Activated T-helper 9 cell treated with anti-CD3 and anti-CD28 coated beads, Interleukin-2, amount 50 U/mL, for 16 hours (primary cell): ENCODE results near the gene TBRG4.

Experiments
- DNase-seq: peaks from one replicate; pipeline ENCODE4 v3.0.0-alpha.2; 2020; ENCODE audit warnings: low read depth

The TBRG4 gene

GRCh38 chr7:45143616-45144015, 32.1 kb upstream of the TBRG4 start:
- no peak for DNase-seq

DNA sequence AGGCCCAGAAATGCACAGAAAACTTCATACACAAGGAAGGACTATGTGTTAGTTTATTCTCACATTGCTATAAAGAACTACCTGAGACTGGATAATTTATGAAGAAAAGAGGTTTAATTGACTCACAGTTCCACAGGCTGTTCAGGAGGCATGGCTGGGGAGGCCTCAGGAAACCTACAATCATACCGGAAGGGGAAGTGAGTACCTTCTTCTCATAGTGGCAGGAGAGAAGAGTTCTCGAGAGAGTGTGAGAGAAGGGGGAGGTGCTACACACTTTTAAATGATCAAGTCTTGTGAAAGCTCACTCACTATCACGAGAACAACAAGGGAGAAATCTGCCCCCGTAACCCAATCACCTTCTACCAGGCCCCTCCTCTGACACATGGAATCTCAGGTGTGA, 29.3 kb upstream of the TBRG4 start:
- no peak for DNase-seq

DNA sequence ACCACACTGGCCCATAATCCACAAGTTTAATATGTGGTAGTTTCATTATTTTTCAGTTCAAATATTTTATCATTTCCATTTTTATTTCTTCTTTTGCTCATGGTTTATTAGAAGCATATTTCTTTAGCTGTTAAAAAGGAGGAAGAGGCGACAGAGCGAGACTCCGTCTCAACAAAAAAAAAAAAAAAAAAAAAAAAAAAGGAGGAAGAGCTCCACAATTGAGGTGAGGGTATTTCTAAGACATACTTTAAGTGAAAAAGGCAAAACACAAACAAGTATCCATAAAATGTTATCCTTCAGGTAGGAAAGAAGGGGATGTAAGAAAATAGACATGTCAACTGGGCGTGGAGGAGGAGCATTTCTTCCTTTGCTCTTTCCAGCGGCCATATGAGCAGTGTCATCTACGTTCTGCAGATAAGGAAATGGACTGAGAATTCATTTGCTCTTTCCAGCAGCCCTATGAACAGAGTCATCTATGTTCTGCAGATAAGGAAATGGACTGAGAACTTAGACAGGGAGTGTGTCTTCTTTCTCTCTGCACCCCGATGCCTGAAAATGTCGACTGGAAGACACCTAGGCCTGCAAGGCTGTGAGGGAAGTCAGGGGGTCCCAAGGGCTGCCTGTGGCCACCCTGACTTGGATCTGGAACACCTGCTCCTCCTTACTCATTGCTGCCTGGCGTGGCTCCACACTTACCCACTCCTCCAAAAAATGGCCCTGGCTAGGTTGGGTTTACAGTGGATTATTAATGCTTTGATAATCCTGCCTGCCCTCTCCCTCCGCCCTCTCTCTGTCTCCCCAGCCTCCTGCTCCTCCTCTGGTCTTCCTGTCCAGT, 27.2 kb upstream of the TBRG4 start:
- DNase-seq: no peak

- peak; percentile 41 for DNase-seq
Observed at GRCh38 chr7:45136106-45137060, 24.9 kb upstream of the TBRG4 start.

GRCh38 chr7:45133877-45134276, 22.4 kb upstream of the TBRG4 start:
- no peak for DNase-seq

- DNase-seq: no peak
Observed at GRCh38 chr7:45133352-45133751, 21.9 kb upstream of the TBRG4 start.

GRCh38 chr7:45132708-45133320, 21.3 kb upstream of the TBRG4 start:
- no peak for DNase-seq

GRCh38 chr7:45131891-45132290, 20.4 kb upstream of the TBRG4 start:
- no peak for DNase-seq

GRCh38 chr7:45130910-45131309, 19.4 kb upstream of the TBRG4 start:
- no peak for DNase-seq

- no peak for DNase-seq
Observed at GRCh38 chr7:45129906-45130305, 18.4 kb upstream of the TBRG4 start.

DNA sequence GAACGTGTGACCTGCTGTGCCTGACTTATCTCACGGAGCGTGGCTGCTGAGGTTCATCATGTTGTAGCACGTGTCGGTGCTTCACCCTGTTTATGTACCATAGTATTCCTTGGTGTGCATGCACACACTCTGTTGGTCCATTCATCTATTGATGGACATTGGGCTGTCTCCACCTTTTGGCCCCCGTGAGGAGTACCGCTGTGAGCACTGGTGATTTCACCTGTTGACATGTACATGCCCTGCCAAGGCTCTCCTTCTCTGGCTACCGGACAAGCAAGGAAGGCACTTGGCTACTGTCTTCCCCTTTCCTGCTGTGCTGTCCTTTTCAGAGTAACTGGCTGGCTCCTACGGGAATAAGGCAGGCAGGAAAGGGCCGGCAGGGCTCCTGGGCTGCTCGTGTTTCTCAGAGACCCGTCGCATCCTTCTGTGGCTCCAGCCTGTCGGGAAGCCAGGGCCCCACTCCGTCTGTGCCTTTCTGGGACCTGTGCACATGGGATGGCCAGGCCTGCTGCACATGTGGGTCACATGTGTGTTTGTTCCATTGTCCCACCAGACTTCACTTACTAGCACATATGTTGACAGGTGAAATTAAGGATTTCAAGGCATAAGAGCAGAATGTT, 17.8 kb upstream of the TBRG4 start:
- no peak for DNase-seq

DNA sequence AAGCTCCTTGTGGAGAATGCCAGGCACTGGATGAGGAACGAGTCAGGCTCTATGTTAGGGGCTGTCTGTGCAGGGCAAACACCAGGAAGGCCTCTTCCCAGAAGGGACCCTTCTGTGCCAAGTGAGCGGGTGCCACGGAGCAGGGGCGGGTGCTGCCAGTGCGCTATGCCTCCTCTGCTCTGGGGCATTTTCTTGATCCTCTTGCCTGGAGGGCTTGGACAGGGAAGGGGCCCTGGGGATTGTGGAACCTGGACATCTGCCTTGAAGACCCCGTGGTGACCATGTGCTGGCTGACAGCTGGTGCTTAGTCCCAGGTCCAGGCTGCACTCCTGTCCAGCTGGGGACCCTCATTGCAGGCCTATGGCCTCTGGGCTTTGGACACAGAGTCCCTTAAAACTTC, 15.4 kb upstream of the TBRG4 start:
- no peak for DNase-seq

- no peak for DNase-seq
Observed at GRCh38 chr7:45126201-45126600, 14.7 kb upstream of the TBRG4 start.

GRCh38 chr7:45125193-45125904, 13.9 kb upstream of the TBRG4 start:
- no peak for DNase-seq

- no peak for DNase-seq
Observed at GRCh38 chr7:45123913-45124710, 12.6 kb upstream of the TBRG4 start.

DNA sequence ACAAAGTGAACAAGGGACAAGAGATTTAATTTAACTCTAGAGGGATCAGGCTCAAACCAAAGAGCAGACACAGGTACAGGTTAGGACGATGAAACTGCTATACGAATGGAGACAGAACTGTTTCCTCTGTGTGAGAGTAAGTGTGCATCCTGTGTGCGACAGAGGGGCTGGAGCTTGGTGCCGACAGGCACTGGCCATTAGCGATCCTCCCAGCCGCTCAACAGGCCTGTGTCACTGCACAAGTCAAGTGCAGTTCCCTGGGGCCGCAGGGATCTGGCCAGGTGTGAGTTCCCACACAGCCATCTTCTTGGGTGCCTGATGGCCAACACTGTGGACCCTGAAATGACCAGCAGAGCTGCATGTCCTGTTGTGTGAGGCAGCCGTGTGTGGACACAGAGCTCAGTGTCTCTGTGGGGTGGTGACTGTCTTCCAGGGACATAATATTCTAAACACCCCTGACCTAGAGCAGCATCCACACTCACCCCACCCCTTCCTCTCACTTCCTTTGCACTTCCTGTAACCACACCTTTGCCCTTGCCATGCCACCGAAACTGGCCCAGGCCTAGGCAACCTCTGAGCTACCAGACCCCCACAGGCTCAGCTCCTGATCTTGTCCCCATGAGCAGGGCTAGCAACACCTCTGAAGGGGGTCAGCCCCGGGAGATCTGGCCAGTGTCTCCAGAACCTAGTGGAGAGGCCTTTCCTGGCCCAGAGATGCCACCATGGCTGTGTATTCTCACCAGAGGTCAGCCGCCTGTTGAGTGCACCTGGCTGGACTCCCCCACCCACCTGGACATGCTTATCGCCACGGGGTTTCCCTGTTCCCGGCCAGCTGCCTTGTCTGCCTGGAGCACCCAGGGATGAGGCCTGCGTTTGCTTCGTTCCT, 11.7 kb upstream of the TBRG4 start:
- no peak for DNase-seq

- DNase-seq: no peak
Observed at GRCh38 chr7:45119550-45119949, 8.1 kb upstream of the TBRG4 start.

DNA sequence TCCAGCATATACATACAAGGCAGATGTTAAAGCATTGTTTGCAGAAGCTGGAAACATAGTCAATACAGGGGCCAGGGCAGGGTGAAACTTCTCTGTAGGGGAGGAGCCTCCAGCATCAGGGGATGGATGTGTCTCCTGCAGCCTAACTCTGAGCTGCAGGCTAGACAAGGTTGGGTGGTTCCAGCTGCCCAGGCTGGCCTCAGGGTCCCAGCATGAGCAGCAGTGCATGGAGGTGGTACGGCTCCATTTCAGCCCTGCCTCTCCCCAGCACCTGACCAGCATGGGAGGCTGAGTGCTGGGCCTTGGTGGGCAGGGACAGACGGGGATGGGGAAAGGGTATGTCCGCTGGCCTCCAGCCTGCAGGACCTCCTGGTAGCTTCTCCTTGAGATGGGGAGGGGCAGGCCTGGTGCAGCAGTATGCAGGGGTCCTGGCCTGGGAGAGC, 7.4 kb upstream of the TBRG4 start:
- no peak for DNase-seq

DNA sequence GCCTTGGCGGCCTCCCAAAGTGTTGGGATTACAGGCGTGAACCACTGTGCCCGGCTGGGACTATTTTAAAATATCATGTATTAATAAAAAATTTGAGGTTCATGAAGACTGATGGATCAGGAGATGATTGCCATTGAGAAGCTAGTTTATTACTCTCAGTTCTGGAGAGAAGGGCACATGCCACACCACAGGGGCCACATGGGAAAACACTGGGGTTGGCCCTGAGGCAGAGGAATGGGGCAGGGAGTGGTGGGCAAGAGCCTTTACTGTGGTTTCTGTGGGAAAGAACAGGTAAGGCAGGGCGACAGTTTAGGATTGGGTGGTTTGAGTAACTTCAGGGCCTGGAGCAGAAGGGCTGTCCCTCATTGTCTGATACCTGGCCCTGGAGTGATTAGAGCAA, 6.8 kb upstream of the TBRG4 start:
- DNase-seq: no peak

- DNase-seq: no peak
Observed at GRCh38 chr7:45117582-45117981, 6.1 kb upstream of the TBRG4 start.
